Liver (tissue), 9 donors: ENCODE measurements around the gene RAMP2. TPM values are rescaled to one million over a fixed set of nuclear protein-coding genes. Genes with fewer than 3 reads are reported as not detected.

ENCODE experiments used
- DNase-seq: peaks from one replicate; pipeline ENCODE4 v3.0.0-alpha.2; 2017; ENCODE audit warnings: low spot score
- H3K27ac ChIP-seq, 2 donors: one replicate each; pipeline ENCODE4 v1.7.0; 2013; ENCODE audit warnings: inconsistent platforms in 2 of 2, low read length in 2 of 2, control low read depth in 1 of 2, low read depth in 1 of 2, mild to moderate bottlenecking in 1 of 2
- H3K27me3 ChIP-seq, 4 donors: one replicate each; pipeline versions ENCODE4 v1.6.1 to v1.7.0; 2013; ENCODE audit warnings: low read length in 3 of 4, inconsistent platforms in 1 of 4, mild to moderate bottlenecking in 1 of 4, moderate library complexity in 1 of 4; ENCODE audit not compliant: control insufficient read depth in 4 of 4, insufficient read depth in 4 of 4
- H3K36me3 ChIP-seq, 4 donors: one replicate each; pipeline versions ENCODE4 v1.6.1 to v1.7.0; 2013; ENCODE audit warnings: low read length in 3 of 4, mild to moderate bottlenecking in 3 of 4, low read depth in 1 of 4, moderate library complexity in 1 of 4; ENCODE audit not compliant: control insufficient read depth in 4 of 4, insufficient read depth in 3 of 4
- H3K4me1 ChIP-seq, 4 donors: one replicate each; pipeline versions ENCODE4 v1.6.1 to v1.7.0; 2013; ENCODE audit warnings: low read length in 3 of 4, mild to moderate bottlenecking in 3 of 4, moderate library complexity in 1 of 4; ENCODE audit not compliant: control insufficient read depth in 4 of 4, insufficient read depth in 4 of 4
- H3K4me3 ChIP-seq, 3 donors: one replicate each; pipeline versions ENCODE4 v1.6.1 to v1.7.0; 2013; ENCODE audit warnings: low read length in 3 of 3, control low read depth in 1 of 3, low read depth in 1 of 3, mild to moderate bottlenecking in 1 of 3
- H3K9ac ChIP-seq, 2 donors: one replicate each; pipeline ENCODE4 v1.7.0; 2013; ENCODE audit warnings: low read length in 2 of 2, mild to moderate bottlenecking in 2 of 2, moderate library complexity in 2 of 2, control low read depth in 1 of 2, low read depth in 1 of 2
- H3K9me3 ChIP-seq, 4 donors: one replicate each; pipeline versions ENCODE4 v1.6.1 to v1.7.0; 2013; ENCODE audit warnings: low read length in 3 of 4; ENCODE audit not compliant: control insufficient read depth in 4 of 4
- EGR1 ChIP-seq, 2 donors: IDR thresholded peaks; 2 replicates each; pipeline ENCODE4 v1.6.1; 2016 to 2018; ENCODE audit warnings: antibody characterized with exemption in 2 of 2, low read depth in 2 of 2
- FOXA1 ChIP-seq: IDR thresholded peaks from 2 replicates; pipeline ENCODE4 v1.6.1; 2016; ENCODE audit warnings: antibody characterized with exemption
- FOXA2 ChIP-seq: IDR thresholded peaks from 2 replicates; pipeline ENCODE4 v1.6.1; 2016; ENCODE audit warnings: antibody characterized with exemption
- GABPA ChIP-seq, 2 donors: IDR thresholded peaks in 1 of 2; conservative IDR thresholded peaks in 1 of 2; 2 replicates each; pipeline ENCODE4 v1.6.1; 2016; ENCODE audit warnings: antibody characterized with exemption in 2 of 2, mild to moderate bottlenecking in 1 of 2, moderate library complexity in 1 of 2
- HNF4A ChIP-seq, 2 donors: conservative IDR thresholded peaks; 2 replicates each; pipeline ENCODE4 v1.6.1; 2016; ENCODE audit warnings: antibody characterized with exemption in 2 of 2, mild to moderate bottlenecking in 2 of 2
- HNF4G ChIP-seq: IDR thresholded peaks from 2 replicates; pipeline ENCODE4 v1.6.1; 2016; ENCODE audit warnings: antibody characterized with exemption
- JUND ChIP-seq, 2 donors: IDR thresholded peaks; 2 replicates each; pipeline ENCODE4 v1.6.1; 2016; ENCODE audit warnings: antibody characterized with exemption in 2 of 2
- NR2F2 ChIP-seq: IDR thresholded peaks from 2 replicates; pipeline ENCODE4 v1.6.1; 2016; ENCODE audit warnings: antibody characterized with exemption
- RAD21 ChIP-seq, 2 donors: IDR thresholded peaks; 2 replicates each; pipeline ENCODE4 v1.6.1; 2016; ENCODE audit warnings: antibody characterized with exemption in 2 of 2, mild to moderate bottlenecking in 2 of 2
- RXRA ChIP-seq, 2 donors: IDR thresholded peaks; 2 replicates each; pipeline ENCODE4 v1.6.1; 2017 to 2018; ENCODE audit warnings: antibody characterized with exemption in 2 of 2, mild to moderate bottlenecking in 1 of 2
- SP1 ChIP-seq: IDR thresholded peaks from 2 replicates; pipeline ENCODE4 v1.6.1; 2018; ENCODE audit warnings: antibody characterized with exemption, mild to moderate bottlenecking
- TAF1 ChIP-seq: conservative IDR thresholded peaks from 2 replicates; pipeline ENCODE4 v1.6.1; 2016; ENCODE audit warnings: antibody characterized with exemption, mild to moderate bottlenecking
- YY1 ChIP-seq: IDR thresholded peaks from 2 replicates; pipeline ENCODE4 v1.6.1; 2016; ENCODE audit warnings: antibody characterized with exemption, mild to moderate bottlenecking
- ZBTB33 ChIP-seq: IDR thresholded peaks from 2 replicates; pipeline ENCODE4 v1.6.1; 2016; ENCODE audit warnings: antibody characterized with exemption
- WGBS: extraction: QIAGEN DNeasy Blood & Tissue Kit; methylation state at CpG from one replicate; pipeline ENCODE4 v1.1.7; 2013; 5-methylcytosine and 5-hydroxymethylcytosine counted together
- polyA plus RNA-seq, 2 donors: library from polyadenylated mRNA; stranded (reverse) in 1 of 2; unstranded in 1 of 2; fragments of 200-250 nt in 1 of 2; fragments of >200 nt in 1 of 2; fragmentation: Nextera tagmentation in 1 of 2; extraction: Ambion mirVana in 1 of 2; gene quantifications; one replicate each; pipeline versions ENCODE4 v1.2.1 to v1.2.3, GENCODE V29; 2013 to 2015
- total RNA-seq, 2 donors: library from RNA; depleted of rRNA; stranded (reverse); fragments of >200 nt; gene quantifications; one replicate each; pipeline ENCODE4 v1.2.3, GENCODE V29; 2014
- TF ChIP-seq, protein P1 (sequence below): IDR thresholded peaks from 2 replicates; pipeline ENCODE4 v1.6.1; 2016; ENCODE audit warnings: antibody characterized with exemption
- TF ChIP-seq, protein P2 (sequence below): IDR thresholded peaks from 2 replicates; pipeline ENCODE4 v1.6.1; 2016; ENCODE audit warnings: antibody characterized with exemption
- TF ChIP-seq, protein P3 (sequence below): IDR thresholded peaks from 2 replicates; pipeline ENCODE4 v1.6.1; 2016; ENCODE audit warnings: antibody characterized with exemption, mild to moderate bottlenecking
- TF ChIP-seq, protein P4 (sequence below): fragments of 150-350 bp; IDR thresholded peaks from 2 replicates; pipeline ENCODE4 v1.5.1; 2017; ENCODE audit warnings: improper control_type of control experiment, low read depth, low read length; ENCODE audit not compliant: missing input control
- donor health status: healthy.
- donor health status: healthy.
- donor health status: healthy.
- donor health status: healthy.
- donor health status: healthy.

Gene RAMP2
- total and polyA plus RNA-seq, 4 donors, result 0.92 to 17.2 (median 5.1) TPM

GRCh38 chr17:42772945-42773289 lies 11.9 kb downstream of the RAMP2 start:
- H3K9me3 ChIP-seq, result no peaks in the 10 kb centered on the region
- peak overlapping the region in 1 of 2 donors; percentile 91 for H3K9ac ChIP-seq
- H3K36me3 ChIP-seq, result peaks cover 0 to 23% (median 11%) of the 10 kb centered on the region in 4 donors
- no peak for DNase-seq
- peak overlapping the region; percentile 65 to 75 for H3K27ac ChIP-seq
- H3K4me3 ChIP-seq, result peak overlapping the region; percentile 73 to 95 (median 94)
- 6% methylated on average over 3 of the region's 3 CpGs for WGBS
- peaks cover 0 to 14% (median 10%) of the 10 kb centered on the region in 4 donors for H3K4me1 ChIP-seq
- TF ChIP-seq NR2F2 (peak; percentile 71), TAF1 (peak; percentile 21)
- TF ChIP-seq, protein P1, sequence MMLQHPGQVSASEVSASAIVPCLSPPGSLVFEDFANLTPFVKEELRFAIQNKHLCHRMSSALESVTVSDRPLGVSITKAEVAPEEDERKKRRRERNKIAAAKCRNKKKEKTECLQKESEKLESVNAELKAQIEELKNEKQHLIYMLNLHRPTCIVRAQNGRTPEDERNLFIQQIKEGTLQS, result no peak
- no peaks in the 10 kb centered on the region for H3K27me3 ChIP-seq

DNA sequence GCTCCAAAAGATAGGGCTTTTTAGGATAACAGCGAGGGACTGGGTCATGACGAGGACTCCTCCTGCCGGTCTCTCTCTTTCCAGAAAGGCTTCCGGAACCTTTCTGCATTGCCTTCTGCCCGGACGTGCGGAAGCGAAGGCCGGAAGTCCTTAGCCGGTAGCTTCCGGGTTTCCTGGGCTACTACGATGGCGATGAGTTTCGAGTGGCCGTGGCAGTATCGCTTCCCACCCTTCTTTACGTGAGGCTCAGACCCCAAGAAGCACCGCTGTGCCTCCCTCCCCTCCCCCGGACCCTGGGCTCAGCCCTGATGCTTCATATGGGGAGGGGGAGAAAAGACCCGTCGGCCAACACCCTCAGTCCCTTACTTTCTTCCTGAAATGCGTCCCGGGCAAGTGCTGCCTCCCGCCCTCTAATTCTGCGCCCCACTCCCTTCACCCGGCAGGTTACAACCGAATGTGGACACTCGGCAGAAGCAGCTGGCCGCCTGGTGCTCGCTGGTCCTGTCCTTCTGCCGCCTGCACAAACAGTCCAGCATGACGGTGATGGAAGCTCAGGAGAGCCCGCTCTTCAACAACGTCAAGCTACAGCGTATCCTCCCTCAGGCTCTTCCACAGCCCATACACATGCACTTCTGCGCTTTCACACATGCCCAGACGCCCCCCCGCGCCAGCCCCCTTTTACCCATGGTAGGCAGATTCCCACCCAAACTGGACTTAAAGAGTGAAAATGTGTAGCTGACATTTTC lies 12.4 kb downstream of the RAMP2 start, which contains the start of gene VPS25:
TSS of gene VPS25 (plus strand) at position 160 of the 746 bp plus-strand sequence. CDS start at position 187, 27 bp downstream.
- H3K36me3 ChIP-seq, result peaks cover under 1 to 28% (median 13%) of the 10 kb centered on the region in 4 donors
- 1% methylated on average over 39 of the region's 39 CpGs for WGBS
- peak; percentile 49 for TF ChIP-seq SP1
- TF ChIP-seq ZBTB33, result no peak
- peak; percentile 4 for TF ChIP-seq NR2F2
- TF ChIP-seq FOXA1, result no peak
- TF ChIP-seq HNF4G, result no peak
- TF ChIP-seq HNF4A (conservative IDR thresholded peaks at IDR 0.05), result peak in 1 of 2 donors; percentile 13
- TF ChIP-seq, protein P2, sequence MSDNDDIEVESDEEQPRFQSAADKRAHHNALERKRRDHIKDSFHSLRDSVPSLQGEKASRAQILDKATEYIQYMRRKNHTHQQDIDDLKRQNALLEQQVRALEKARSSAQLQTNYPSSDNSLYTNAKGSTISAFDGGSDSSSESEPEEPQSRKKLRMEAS, result peak; percentile 88
- peak; percentile 96 to 98 for TF ChIP-seq GABPA (IDR thresholded peaks at IDR 0.05 in 1 of 2, conservative IDR thresholded peaks at IDR 0.05 in 1 of 2)
- TF ChIP-seq TAF1, result no peak
- TF ChIP-seq, protein P3, sequence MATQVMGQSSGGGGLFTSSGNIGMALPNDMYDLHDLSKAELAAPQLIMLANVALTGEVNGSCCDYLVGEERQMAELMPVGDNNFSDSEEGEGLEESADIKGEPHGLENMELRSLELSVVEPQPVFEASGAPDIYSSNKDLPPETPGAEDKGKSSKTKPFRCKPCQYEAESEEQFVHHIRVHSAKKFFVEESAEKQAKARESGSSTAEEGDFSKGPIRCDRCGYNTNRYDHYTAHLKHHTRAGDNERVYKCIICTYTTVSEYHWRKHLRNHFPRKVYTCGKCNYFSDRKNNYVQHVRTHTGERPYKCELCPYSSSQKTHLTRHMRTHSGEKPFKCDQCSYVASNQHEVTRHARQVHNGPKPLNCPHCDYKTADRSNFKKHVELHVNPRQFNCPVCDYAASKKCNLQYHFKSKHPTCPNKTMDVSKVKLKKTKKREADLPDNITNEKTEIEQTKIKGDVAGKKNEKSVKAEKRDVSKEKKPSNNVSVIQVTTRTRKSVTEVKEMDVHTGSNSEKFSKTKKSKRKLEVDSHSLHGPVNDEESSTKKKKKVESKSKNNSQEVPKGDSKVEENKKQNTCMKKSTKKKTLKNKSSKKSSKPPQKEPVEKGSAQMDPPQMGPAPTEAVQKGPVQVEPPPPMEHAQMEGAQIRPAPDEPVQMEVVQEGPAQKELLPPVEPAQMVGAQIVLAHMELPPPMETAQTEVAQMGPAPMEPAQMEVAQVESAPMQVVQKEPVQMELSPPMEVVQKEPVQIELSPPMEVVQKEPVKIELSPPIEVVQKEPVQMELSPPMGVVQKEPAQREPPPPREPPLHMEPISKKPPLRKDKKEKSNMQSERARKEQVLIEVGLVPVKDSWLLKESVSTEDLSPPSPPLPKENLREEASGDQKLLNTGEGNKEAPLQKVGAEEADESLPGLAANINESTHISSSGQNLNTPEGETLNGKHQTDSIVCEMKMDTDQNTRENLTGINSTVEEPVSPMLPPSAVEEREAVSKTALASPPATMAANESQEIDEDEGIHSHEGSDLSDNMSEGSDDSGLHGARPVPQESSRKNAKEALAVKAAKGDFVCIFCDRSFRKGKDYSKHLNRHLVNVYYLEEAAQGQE, result peak; percentile 61
- TF ChIP-seq EGR1 (IDR thresholded peaks at IDR 0.05; ENCODE audit: low read depth in 2 of 2), result peak; percentile 90 to 94
- peak; percentile 73 for TF ChIP-seq YY1
- TF ChIP-seq, protein P1, result no peak
- TF ChIP-seq JUND (IDR thresholded peaks at IDR 0.05), result no peak
- TF ChIP-seq FOXA2, result no peak
- TF ChIP-seq, protein P4, sequence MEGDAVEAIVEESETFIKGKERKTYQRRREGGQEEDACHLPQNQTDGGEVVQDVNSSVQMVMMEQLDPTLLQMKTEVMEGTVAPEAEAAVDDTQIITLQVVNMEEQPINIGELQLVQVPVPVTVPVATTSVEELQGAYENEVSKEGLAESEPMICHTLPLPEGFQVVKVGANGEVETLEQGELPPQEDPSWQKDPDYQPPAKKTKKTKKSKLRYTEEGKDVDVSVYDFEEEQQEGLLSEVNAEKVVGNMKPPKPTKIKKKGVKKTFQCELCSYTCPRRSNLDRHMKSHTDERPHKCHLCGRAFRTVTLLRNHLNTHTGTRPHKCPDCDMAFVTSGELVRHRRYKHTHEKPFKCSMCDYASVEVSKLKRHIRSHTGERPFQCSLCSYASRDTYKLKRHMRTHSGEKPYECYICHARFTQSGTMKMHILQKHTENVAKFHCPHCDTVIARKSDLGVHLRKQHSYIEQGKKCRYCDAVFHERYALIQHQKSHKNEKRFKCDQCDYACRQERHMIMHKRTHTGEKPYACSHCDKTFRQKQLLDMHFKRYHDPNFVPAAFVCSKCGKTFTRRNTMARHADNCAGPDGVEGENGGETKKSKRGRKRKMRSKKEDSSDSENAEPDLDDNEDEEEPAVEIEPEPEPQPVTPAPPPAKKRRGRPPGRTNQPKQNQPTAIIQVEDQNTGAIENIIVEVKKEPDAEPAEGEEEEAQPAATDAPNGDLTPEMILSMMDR, result no peak
- TF ChIP-seq RXRA (IDR thresholded peaks at IDR 0.05), result peak; percentile 24 to 60
- TF ChIP-seq RAD21 (IDR thresholded peaks at IDR 0.05), result peak; percentile 46 to 64
- H3K9ac ChIP-seq, result peak within 1 kb of the TSS; percentile 76 to 91
- H3K4me3 ChIP-seq, result peak within 1 kb of the TSS; percentile 73 to 95 (median 94)
- peak; percentile 82 for DNase-seq
- H3K9me3 ChIP-seq, result no peaks in the 10 kb centered on the region
- no peaks in the 10 kb centered on the region for H3K27me3 ChIP-seq
- peak within 1 kb of the TSS; percentile 65 to 75 for H3K27ac ChIP-seq
- peaks cover 0 to 14% (median 10%) of the 10 kb centered on the region in 4 donors for H3K4me1 ChIP-seq
